Mesothelial cell of epicardium (in vitro differentiated cells): ENCODE data around the gene CEP131. TPM values are rescaled to one million over a fixed set of nuclear protein-coding genes. Genes with fewer than 3 reads are reported as not detected.

Experiments
- DNase-seq, 2 experiments: peaks; one replicate each; pipeline ENCODE4 v3.0.0; 2021; ENCODE audit warnings: low spot score in 2 of 2; ENCODE audit not compliant: unreplicated experiment in 2 of 2
- H3K27ac Mint-ChIP-seq: 2 replicates; pipeline ENCODE4 v1.8.0; 2021; ENCODE audit warnings: mixed read lengths
- H3K27me3 Mint-ChIP-seq: 2 replicates; pipeline ENCODE4 v1.8.0; 2021; ENCODE audit warnings: low read depth, mixed read lengths
- H3K36me3 Mint-ChIP-seq: 2 replicates; pipeline ENCODE4 v1.8.0; 2021; ENCODE audit warnings: mixed read lengths
- H3K4me1 Mint-ChIP-seq: 2 replicates; pipeline ENCODE4 v1.8.0; 2021; ENCODE audit warnings: mixed read lengths
- H3K4me3 Mint-ChIP-seq: 2 replicates; pipeline ENCODE4 v1.8.0; 2021; ENCODE audit warnings: mild to moderate bottlenecking, moderate library complexity, mixed read lengths
- H3K9me3 Mint-ChIP-seq: 2 replicates; pipeline ENCODE4 v1.8.0; 2021; ENCODE audit warnings: mixed read lengths
- total RNA-seq: library from RNA; stranded (reverse); gene quantifications from 3 replicates; pipeline ENCODE4 v1.2.1, GENCODE V29; 2021
- TF ChIP-seq, protein P1 (sequence below): fragments of 200-600 bp; sonication (generic); IDR thresholded peaks from one replicate; pipeline ENCODE4 v1.5.0; 2021; ENCODE audit warnings: antibody characterized with exemption; ENCODE audit not compliant: unreplicated experiment

CEP131 gene
- total RNA-seq, 1 donor from 2014 or later, result 27.3 TPM

- no peaks in the 10 kb centered on the region for H3K27me3 Mint-ChIP-seq
- H3K36me3 Mint-ChIP-seq, result no peaks in the 10 kb centered on the region
- TF ChIP-seq, protein P1, sequence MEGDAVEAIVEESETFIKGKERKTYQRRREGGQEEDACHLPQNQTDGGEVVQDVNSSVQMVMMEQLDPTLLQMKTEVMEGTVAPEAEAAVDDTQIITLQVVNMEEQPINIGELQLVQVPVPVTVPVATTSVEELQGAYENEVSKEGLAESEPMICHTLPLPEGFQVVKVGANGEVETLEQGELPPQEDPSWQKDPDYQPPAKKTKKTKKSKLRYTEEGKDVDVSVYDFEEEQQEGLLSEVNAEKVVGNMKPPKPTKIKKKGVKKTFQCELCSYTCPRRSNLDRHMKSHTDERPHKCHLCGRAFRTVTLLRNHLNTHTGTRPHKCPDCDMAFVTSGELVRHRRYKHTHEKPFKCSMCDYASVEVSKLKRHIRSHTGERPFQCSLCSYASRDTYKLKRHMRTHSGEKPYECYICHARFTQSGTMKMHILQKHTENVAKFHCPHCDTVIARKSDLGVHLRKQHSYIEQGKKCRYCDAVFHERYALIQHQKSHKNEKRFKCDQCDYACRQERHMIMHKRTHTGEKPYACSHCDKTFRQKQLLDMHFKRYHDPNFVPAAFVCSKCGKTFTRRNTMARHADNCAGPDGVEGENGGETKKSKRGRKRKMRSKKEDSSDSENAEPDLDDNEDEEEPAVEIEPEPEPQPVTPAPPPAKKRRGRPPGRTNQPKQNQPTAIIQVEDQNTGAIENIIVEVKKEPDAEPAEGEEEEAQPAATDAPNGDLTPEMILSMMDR, result no peak
- DNase-seq, result no peak
- peaks cover 11% of the 10 kb centered on the region for H3K4me1 Mint-ChIP-seq
- no peak overlapping the region for H3K27ac Mint-ChIP-seq
- no peaks in the 10 kb centered on the region for H3K9me3 Mint-ChIP-seq
- H3K4me3 Mint-ChIP-seq, result peak overlapping the region; percentile 61
Measured at GRCh38 chr17:81167194-81167524, 55.6 kb downstream of the CEP131 start.

- H3K9me3 Mint-ChIP-seq, result no peaks in the 10 kb centered on the region
- TF ChIP-seq, protein P1, result no peak
- peak within 1 kb of the TSS; percentile 66 for H3K4me3 Mint-ChIP-seq
- no peaks in the 10 kb centered on the region for H3K36me3 Mint-ChIP-seq
- no peak within 1 kb of the TSS for H3K27ac Mint-ChIP-seq
- DNase-seq, result peak in 1 of 2 experiments; percentile 25
- H3K4me1 Mint-ChIP-seq, result peaks cover 11% of the 10 kb centered on the region
- H3K27me3 Mint-ChIP-seq, result no peaks in the 10 kb centered on the region
Measured at GRCh38 chr17:81166033-81166492, 56.7 kb downstream of the CEP131 start, which contains the start of gene AATK. Gene AATK, minus strand, starts transcription at chr17:81166221. Its CDS starts 229 bp downstream, at chr17:81165992.

GRCh38 chr17:81165246-81166032, 57.3 kb downstream of the CEP131 start, which contains the start of gene PVALEF:
Gene PVALEF, plus strand, starts transcription at chr17:81165507. Its CDS starts 15,720 bp downstream, at chr17:81181227.
- Mint-ChIP-seq H3K36me3 (no peaks in the 10 kb centered on the region), H3K27ac (peak within 1 kb of the TSS; percentile 43), H3K27me3 (no peaks in the 10 kb centered on the region), H3K9me3 (no peaks in the 10 kb centered on the region), H3K4me1 (peaks cover 11% of the 10 kb centered on the region), H3K4me3 (peak within 1 kb of the TSS; percentile 66)
- DNase-seq, result peak; percentile 21 to 55
- TF ChIP-seq, protein P1, result no peak

GRCh38 chr17:81164371-81165245, 58.2 kb downstream of the CEP131 start:
- Mint-ChIP-seq H3K9me3 (no peaks in the 10 kb centered on the region), H3K36me3 (no peaks in the 10 kb centered on the region), H3K4me3 (peak overlapping the region; percentile 66), H3K27ac (peak overlapping the region; percentile 43), H3K27me3 (no peaks in the 10 kb centered on the region), H3K4me1 (peaks cover 11% of the 10 kb centered on the region)
- TF ChIP-seq, protein P1, result no peak
- no peak for DNase-seq

DNA sequence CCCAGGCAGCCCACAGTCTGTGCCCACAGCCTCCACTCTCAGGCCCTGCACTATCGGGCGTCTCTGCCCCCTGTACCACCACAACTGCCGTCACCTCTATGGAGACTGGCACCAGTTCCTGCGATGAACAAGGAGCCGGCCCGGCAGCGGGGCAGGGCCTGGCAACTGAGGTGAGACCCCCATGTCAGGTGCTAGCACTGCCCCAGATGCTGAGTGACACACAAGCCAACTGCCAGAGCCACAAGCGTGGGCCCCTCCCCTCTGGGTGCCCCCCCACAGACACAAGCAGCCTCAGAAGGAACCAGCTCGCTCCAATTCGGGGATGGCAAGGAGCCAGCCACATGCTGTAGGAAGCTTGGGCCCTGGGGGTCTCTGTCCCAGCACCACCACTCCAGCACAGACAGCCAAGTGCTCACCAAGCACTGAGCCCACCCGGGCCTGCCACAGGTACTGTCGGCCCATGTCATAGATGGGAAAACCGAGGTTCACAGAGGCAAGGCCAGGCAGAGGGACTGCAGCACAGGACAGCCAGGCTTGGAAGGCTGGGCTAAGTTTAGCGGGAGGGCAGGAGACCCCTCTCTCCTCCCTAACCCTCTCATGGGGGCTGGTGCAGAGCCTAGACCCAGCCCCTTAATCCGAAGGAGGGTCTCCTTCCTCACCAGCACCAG, 58.9 kb downstream of the CEP131 start:
- no peak for DNase-seq

More for the DNA sequence above, 58.9 kb downstream of the CEP131 start:
- H3K4me1 Mint-ChIP-seq, result peaks cover 11% of the 10 kb centered on the region
- H3K9me3 Mint-ChIP-seq, result no peaks in the 10 kb centered on the region
- H3K27me3 Mint-ChIP-seq, result no peaks in the 10 kb centered on the region
- H3K36me3 Mint-ChIP-seq, result no peaks in the 10 kb centered on the region
- H3K4me3 Mint-ChIP-seq, result peak overlapping the region; percentile 66
- TF ChIP-seq, protein P1, result no peak
- H3K27ac Mint-ChIP-seq, result no peak overlapping the region
